Measurements from ENCODE around the gene TUFT1. TPM values are rescaled to one million over a fixed set of nuclear protein-coding genes. Genes with fewer than 3 reads are reported as not detected.
A peak's percentile ranks its signal among the peaks of the same experiment; 100 is the strongest.
"Not testable (repeated sequence)": the region's sequence is repeated elsewhere in the genome, so short reads cannot be mapped to it uniquely, and the experiment has no call there.

Gene TUFT1
- total and polyA plus RNA-seq, 9 of the 15 experiments (the other 6 are each of a cell fraction or from before 2014, with no cell fraction given): 0.54 to 2.0 (median 1.7) TPM

GRCh38 chr1:151618996-151619395 lies 78.9 kb downstream of the TUFT1 start:
- H3K9me1 ChIP-seq (ENCODE audit: control insufficient read depth, insufficient read depth, low read length); H3K4me2 ChIP-seq (ENCODE audit: insufficient read depth, low read length); CTCF ChIA-PET (ENCODE audit: low intra/inter-chr PET ratio); FAIRE-seq; ATAC-seq; DNase-seq (ENCODE audit: extremely low read depth in 1 of 4, low spot score in 3 of 4); H3K9ac ChIP-seq (ENCODE audit: insufficient read depth in 1 of 2, low read depth in 2 of 2, low read length in 2 of 2); in situ Hi-C loops (cut with MboI); H3K27me3 ChIP-seq (ENCODE audit: control insufficient read depth in 2 of 2, insufficient read depth in 2 of 2, low read length in 2 of 2); H3K9me3 ChIP-seq (replicated peaks; ENCODE audit: control insufficient read depth, insufficient read depth, low read depth, low read length); intact Hi-C loops (cut with micrococcal nuclease); H3K4me3 ChIP-seq; BruUV-seq (replicated peaks); H3K27ac ChIP-seq (ENCODE audit: extremely low read depth, low read depth, low read length); H3K36me3 ChIP-seq (ENCODE audit: control insufficient read depth, insufficient read depth, low read length); H3K4me1 ChIP-seq (replicated peaks in 1 of 2; ENCODE audit: control insufficient read depth in 2 of 2, insufficient read depth in 2 of 2, low read length in 2 of 2); H2AFZ ChIP-seq (ENCODE audit: low read depth, low read length); H4K20me1 ChIP-seq (replicated peaks; ENCODE audit: control insufficient read depth, insufficient read depth, low read length): not testable (repeated sequence)
- POLR2A ChIA-PET: interaction anchor here (0.7 to 1.9 kb wide), 5 partner anchors 10 to 30 kb away, joined by 3 to 6 read pairs (median 3); no protein-coding TSS in a partner anchor
- WGBS (ENCODE audit: insufficient coverage, low coverage, missing lambda C conversion rate): 86% methylated on average over 6 of the region's 6 CpGs
- H3K79me2 ChIP-seq (ENCODE audit: control insufficient read depth, insufficient read depth, low read length): peaks cover 10% of the 10 kb centered on the region

GRCh38 chr1:151619489-151620093 lies 79.5 kb downstream of the TUFT1 start:
- BruUV-seq (replicated peaks): no TSS peak
- Histone ChIP-seq H3K9ac (ENCODE audit: insufficient read depth in 1 of 2, low read depth in 2 of 2, low read length in 2 of 2) (no peak overlapping the region), H3K9me3 (replicated peaks; ENCODE audit: control insufficient read depth, insufficient read depth, low read depth, low read length) (no peaks in the 10 kb centered on the region), H4K20me1 (replicated peaks; ENCODE audit: control insufficient read depth, insufficient read depth, low read length) (no peaks in the 10 kb centered on the region), H3K4me2 (ENCODE audit: insufficient read depth, low read length) (no peak overlapping the region), H3K4me3 (no peak overlapping the region), H3K79me2 (ENCODE audit: control insufficient read depth, insufficient read depth, low read length) (peaks cover 8% of the 10 kb centered on the region; the same call in 2 of the 3 replicates), H3K27ac (ENCODE audit: extremely low read depth, low read depth, low read length) (no peak overlapping the region), H3K9me1 (ENCODE audit: control insufficient read depth, insufficient read depth, low read length) (no peaks in the 10 kb centered on the region), H3K27me3 (ENCODE audit: control insufficient read depth in 2 of 2, insufficient read depth in 2 of 2, low read length in 2 of 2) (no peaks in the 10 kb centered on the region), H3K4me1 (replicated peaks in 1 of 2; ENCODE audit: control insufficient read depth in 2 of 2, insufficient read depth in 2 of 2, low read length in 2 of 2) (no peaks in the 10 kb centered on the region), H2AFZ (ENCODE audit: low read depth, low read length) (no peak overlapping the region), H3K36me3 (ENCODE audit: control insufficient read depth, insufficient read depth, low read length) (peaks cover 2% of the 10 kb centered on the region; the same call in 1 of the 3 replicates)
- in situ Hi-C loops (cut with MboI) (no loop called here), intact Hi-C loops (cut with micrococcal nuclease) (no loop called here)
- 66% methylated on average over 6 of the region's 6 CpGs for WGBS (ENCODE audit: insufficient coverage, low coverage, missing lambda C conversion rate)
- no peak for TF ChIP-seq CEBPB (tag; IDR thresholded peaks at IDR 0.05)
- TF ChIP-seq JUND (IDR thresholded peaks at IDR 0.05; ENCODE audit: borderline replicate concordance, low read depth, low read length): peak; percentile 40; the same call in 1 of the 2 replicates
- no peak for TF ChIP-seq JUND (tag; IDR thresholded peaks at IDR 0.05; ENCODE audit: borderline replicate concordance, low read depth, low read length)
- peak; percentile 33; the same call in 1 of the 2 replicates for TF ChIP-seq FOSL1 (tag; conservative IDR thresholded peaks at IDR 0.05)
- FAIRE-seq: no peak
- ChIA-PET POLR2A (interaction anchor here (0.6 to 1.9 kb wide), 6 partner anchors 9 to 1256 kb away, joined by 3 to 10 read pairs (median 4); partner anchors contain the start of gene RPRD2), CTCF (ENCODE audit: low intra/inter-chr PET ratio) (no interaction called here)
- no peak for DNase-seq (ENCODE audit: extremely low read depth in 1 of 4, low spot score in 3 of 4)
- peak; percentile 66 for ATAC-seq

Measured in K562 (cell line).